HepG2 (cell line): ENCODE results near the gene ZDHHC14. TPM values are rescaled to one million over a fixed set of nuclear protein-coding genes. Genes with fewer than 3 reads are reported as not detected.
A peak's percentile ranks its signal among the peaks of the same experiment; 100 is the strongest.

Source experiments
- ARNT ChIP-seq: fragments of 450-650 bp; IDR thresholded peaks from 2 replicates; pipeline ENCODE4 v1.6.1; 2017
- CENPT ChIP-seq: sonication (generic); formaldehyde crosslinking; IDR thresholded peaks from 2 replicates; pipeline ENCODE4 v1.8.0; 2022; ENCODE audit warnings: low read depth, mild to moderate bottlenecking, moderate library complexity, missing genetic modification reagents
- CSRNP2 ChIP-seq: sonication (generic); formaldehyde crosslinking; conservative IDR thresholded peaks from 2 replicates; pipeline ENCODE4 v1.8.0; 2022; ENCODE audit warnings: low read depth, missing genetic modification reagents
- E2F2 ChIP-seq: sonication (generic); formaldehyde crosslinking; IDR thresholded peaks from 2 replicates; pipeline ENCODE4 v1.4.0; 2020; ENCODE audit warnings: missing genetic modification reagents, borderline replicate concordance
- ELF3 ChIP-seq: IDR thresholded peaks from 2 replicates; pipeline ENCODE4 v1.6.1; 2016; ENCODE audit warnings: missing genetic modification reagents, missing compliant biosample characterization
- ERF ChIP-seq: IDR thresholded peaks from 2 replicates; pipeline ENCODE4 v1.6.1; 2018; ENCODE audit warnings: missing biosample characterization, missing genetic modification reagents
- FOXO4 ChIP-seq: sonication (generic); formaldehyde crosslinking; conservative IDR thresholded peaks from 2 replicates; pipeline ENCODE4 v1.8.1; 2023; ENCODE audit warnings: missing genetic modification reagents
- GABPB1 ChIP-seq: IDR thresholded peaks from 2 replicates; pipeline ENCODE4 v1.6.1; 2016; ENCODE audit warnings: mild to moderate bottlenecking, missing genetic modification reagents, moderate library complexity, missing compliant biosample characterization
- ISL2 ChIP-seq: sonication (generic); formaldehyde crosslinking; IDR thresholded peaks from 2 replicates; pipeline ENCODE4 v1.5.0; 2020; ENCODE audit warnings: missing genetic modification reagents
- PITX1 ChIP-seq: sonication (generic); formaldehyde crosslinking; IDR thresholded peaks from 2 replicates; pipeline ENCODE4 v1.5.1; 2020; ENCODE audit warnings: mild to moderate bottlenecking, missing genetic modification reagents
- RFXANK ChIP-seq: IDR thresholded peaks from 2 replicates; pipeline ENCODE4 v1.6.1; 2016
- SMAD3 ChIP-seq: sonication (generic); formaldehyde crosslinking; IDR thresholded peaks from 2 replicates; pipeline ENCODE4 v1.4.0; 2020; ENCODE audit warnings: missing genetic modification reagents
- SRF ChIP-seq: IDR thresholded peaks from 2 replicates; pipeline ENCODE4 v1.6.1; 2011; ENCODE audit warnings: mild to moderate bottlenecking, low read depth, low read length, moderate library complexity
- TAF15 ChIP-seq: fragments of 200-400 bp; formaldehyde crosslinking; IDR thresholded peaks from one replicate; pipeline ENCODE4 v1.6.1; 2018; ENCODE audit warnings: mild to moderate bottlenecking, low read depth, low read length; ENCODE audit not compliant: poor library complexity, severe bottlenecking
- ZNF260 ChIP-seq: sonication (generic); formaldehyde crosslinking; IDR thresholded peaks from 2 replicates; pipeline ENCODE4 v1.4.0; 2020; ENCODE audit warnings: missing genetic modification reagents, low read depth, mild to moderate bottlenecking, borderline replicate concordance
- ZNF781 ChIP-seq: sonication (generic); formaldehyde crosslinking; IDR thresholded peaks from 2 replicates; pipeline ENCODE4 v1.5.1; 2020; ENCODE audit warnings: borderline replicate concordance, mild to moderate bottlenecking, missing genetic modification reagents; ENCODE audit errors: not compliant biosample characterization
- ZNF850 ChIP-seq: sonication (generic); formaldehyde crosslinking; conservative IDR thresholded peaks from 2 replicates; pipeline ENCODE4 v1.9.0; 2021; ENCODE audit warnings: mild to moderate bottlenecking, missing genetic modification reagents
- ZSCAN20 ChIP-seq: sonication (generic); formaldehyde crosslinking; IDR thresholded peaks from 2 replicates; pipeline ENCODE4 v1.4.0; 2020; ENCODE audit warnings: missing genetic modification reagents, mild to moderate bottlenecking, borderline replicate concordance
- polyA plus RNA-seq, 8 experiments: library from polyadenylated mRNA; depleted of rRNA in 3 of 8; stranded (reverse) in 7 of 8; unstranded in 1 of 8; fragments of >200 nt; fragmentation: Illumina TruSeq in 4 of 8; extraction: Trizol in 4 of 8; gene quantifications; 2 replicates each; pipeline versions ENCODE4 v1.2.1 to v1.2.3, GENCODE V29; 2011 to 2016; ENCODE audit warnings: low read depth in 4 of 8, missing spikeins in 1 of 8, mixed read lengths in 1 of 8; ENCODE audit not compliant: insufficient read depth in 1 of 8
- total RNA-seq, 5 experiments: library from RNA; depleted of rRNA; stranded (reverse); fragments of >200 nt; fragmentation: Illumina TruSeq; extraction: Trizol; gene quantifications; 2 replicates each; pipeline ENCODE4 v1.2.3, GENCODE V29; 2016; ENCODE audit warnings: low read depth in 1 of 5
- TF ChIP-seq, protein P1 (sequence below): sonication (generic); formaldehyde crosslinking; IDR thresholded peaks from 2 replicates; pipeline ENCODE4 v1.5.0; 2020; ENCODE audit warnings: mild to moderate bottlenecking, missing genetic modification reagents
- TF ChIP-seq, protein P2 (sequence below): sonication (generic); formaldehyde crosslinking; IDR thresholded peaks from 2 replicates; pipeline ENCODE4 v1.5.0; 2020; ENCODE audit warnings: mild to moderate bottlenecking, missing genetic modification reagents
- TF ChIP-seq, protein P3 (sequence below): sonication (generic); formaldehyde crosslinking; IDR thresholded peaks from 2 replicates; pipeline ENCODE4 v1.5.1; 2020; ENCODE audit warnings: missing genetic modification reagents, mild to moderate bottlenecking, borderline replicate concordance

ZDHHC14 gene
- total and polyA plus RNA-seq, 2 of the 13 experiments (the other 11 are each of a cell fraction or from before 2014, with no cell fraction given) = 3.7 to 9.5 TPM

DNA sequence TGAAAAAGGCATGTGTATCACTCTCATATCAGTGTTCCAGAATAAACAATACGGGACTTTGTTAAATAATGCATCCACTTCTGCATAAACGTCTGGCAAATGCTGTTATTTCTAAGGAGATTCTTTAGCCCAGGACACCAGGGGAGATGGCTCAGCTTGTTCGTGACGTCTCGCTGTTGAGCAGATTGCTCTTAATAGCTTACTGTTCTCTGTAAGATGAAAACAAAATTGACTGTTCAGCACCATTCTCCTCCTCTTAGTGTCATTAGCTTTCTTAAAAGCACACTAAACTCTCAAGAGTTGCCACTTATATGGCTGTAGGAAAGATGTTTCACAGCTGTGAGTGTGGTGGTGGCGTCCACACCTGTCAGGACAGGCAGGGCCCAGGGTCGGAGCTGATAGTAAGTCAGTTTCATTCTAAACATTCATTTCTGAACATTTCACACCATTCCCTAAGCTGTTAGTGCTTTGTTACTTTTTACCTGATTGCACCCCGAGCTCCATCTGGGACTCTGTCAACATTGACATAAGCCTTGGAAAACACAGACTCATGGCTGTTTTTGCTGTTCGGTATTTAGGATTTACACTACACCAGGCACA lies 132.1 kb downstream of the ZDHHC14 start (continued):
- TF ChIP-seq E2F2 (CRISPR knock-in tag) (no peak), PITX1 (CRISPR knock-in tag) (peak; percentile 95), ELF3 (peak; percentile 84), CENPT (CRISPR knock-in tag) (no peak), GABPB1 (no peak), FOXO4 (no peak), CSRNP2 (no peak), ERF (CRISPR knock-in tag) (peak; percentile 87), ISL2 (CRISPR knock-in tag) (peak; percentile 82), ZNF850 (CRISPR knock-in tag) (no peak), ZNF260 (CRISPR knock-in tag) (no peak), ZNF781 (no peak), TAF15 (no peak), ZSCAN20 (CRISPR knock-in tag) (no peak), SRF (no peak), ARNT (no peak), RFXANK (CRISPR knock-in tag) (no peak), SMAD3 (CRISPR knock-in tag) (peak; percentile 50; the same call in 1 of the 2 replicates)
- TF ChIP-seq, protein P1, sequence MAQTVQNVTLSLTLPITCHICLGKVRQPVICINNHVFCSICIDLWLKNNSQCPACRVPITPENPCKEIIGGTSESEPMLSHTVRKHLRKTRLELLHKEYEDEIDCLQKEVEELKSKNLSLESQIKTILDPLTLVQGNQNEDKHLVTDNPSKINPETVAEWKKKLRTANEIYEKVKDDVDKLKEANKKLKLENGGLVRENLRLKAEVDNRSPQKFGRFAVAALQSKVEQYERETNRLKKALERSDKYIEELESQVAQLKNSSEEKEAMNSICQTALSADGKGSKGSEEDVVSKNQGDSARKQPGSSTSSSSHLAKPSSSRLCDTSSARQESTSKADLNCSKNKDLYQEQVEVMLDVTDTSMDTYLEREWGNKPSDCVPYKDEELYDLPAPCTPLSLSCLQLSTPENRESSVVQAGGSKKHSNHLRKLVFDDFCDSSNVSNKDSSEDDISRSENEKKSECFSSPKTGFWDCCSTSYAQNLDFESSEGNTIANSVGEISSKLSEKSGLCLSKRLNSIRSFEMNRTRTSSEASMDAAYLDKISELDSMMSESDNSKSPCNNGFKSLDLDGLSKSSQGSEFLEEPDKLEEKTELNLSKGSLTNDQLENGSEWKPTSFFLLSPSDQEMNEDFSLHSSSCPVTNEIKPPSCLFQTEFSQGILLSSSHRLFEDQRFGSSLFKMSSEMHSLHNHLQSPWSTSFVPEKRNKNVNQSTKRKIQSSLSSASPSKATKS (CRISPR knock-in tag) = 0 out of 2 replicates have a peak, but pooled peaks have one; percentile 56
- TF ChIP-seq, protein P2, sequence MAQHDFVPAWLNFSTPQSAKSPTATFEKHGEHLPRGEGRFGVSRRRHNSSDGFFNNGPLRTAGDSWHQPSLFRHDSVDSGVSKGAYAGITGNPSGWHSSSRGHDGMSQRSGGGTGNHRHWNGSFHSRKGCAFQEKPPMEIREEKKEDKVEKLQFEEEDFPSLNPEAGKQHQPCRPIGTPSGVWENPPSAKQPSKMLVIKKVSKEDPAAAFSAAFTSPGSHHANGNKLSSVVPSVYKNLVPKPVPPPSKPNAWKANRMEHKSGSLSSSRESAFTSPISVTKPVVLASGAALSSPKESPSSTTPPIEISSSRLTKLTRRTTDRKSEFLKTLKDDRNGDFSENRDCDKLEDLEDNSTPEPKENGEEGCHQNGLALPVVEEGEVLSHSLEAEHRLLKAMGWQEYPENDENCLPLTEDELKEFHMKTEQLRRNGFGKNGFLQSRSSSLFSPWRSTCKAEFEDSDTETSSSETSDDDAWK (CRISPR knock-in tag) = no peak
- TF ChIP-seq, protein P3, sequence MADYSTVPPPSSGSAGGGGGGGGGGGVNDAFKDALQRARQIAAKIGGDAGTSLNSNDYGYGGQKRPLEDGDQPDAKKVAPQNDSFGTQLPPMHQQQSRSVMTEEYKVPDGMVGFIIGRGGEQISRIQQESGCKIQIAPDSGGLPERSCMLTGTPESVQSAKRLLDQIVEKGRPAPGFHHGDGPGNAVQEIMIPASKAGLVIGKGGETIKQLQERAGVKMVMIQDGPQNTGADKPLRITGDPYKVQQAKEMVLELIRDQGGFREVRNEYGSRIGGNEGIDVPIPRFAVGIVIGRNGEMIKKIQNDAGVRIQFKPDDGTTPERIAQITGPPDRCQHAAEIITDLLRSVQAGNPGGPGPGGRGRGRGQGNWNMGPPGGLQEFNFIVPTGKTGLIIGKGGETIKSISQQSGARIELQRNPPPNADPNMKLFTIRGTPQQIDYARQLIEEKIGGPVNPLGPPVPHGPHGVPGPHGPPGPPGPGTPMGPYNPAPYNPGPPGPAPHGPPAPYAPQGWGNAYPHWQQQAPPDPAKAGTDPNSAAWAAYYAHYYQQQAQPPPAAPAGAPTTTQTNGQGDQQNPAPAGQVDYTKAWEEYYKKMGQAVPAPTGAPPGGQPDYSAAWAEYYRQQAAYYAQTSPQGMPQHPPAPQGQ = no peak
